NCI-H1048 (cell line): ENCODE data around the gene AZIN2.
A peak's percentile ranks its signal among the peaks of the same experiment; 100 is the strongest.
"Not testable (repeated sequence)": the region's sequence is repeated elsewhere in the genome, so short reads cannot be mapped to it uniquely, and the experiment has no call there.

Experiments
- DNase-seq: peaks from one replicate; lab custom pipeline; 2025; lab: John Stamatoyannopoulos, UW

Gene AZIN2

GRCh38 chr1:33080885-33081553, at the start of gene AZIN2:
Gene AZIN2, plus strand, starts transcription at chr1:33081153. Its CDS starts 1,097 bp downstream, at chr1:33082250.
- DNase-seq, result peak; percentile 88

GRCh38 chr1:33031506-33031905, 49.4 kb upstream of the AZIN2 start:
- no peak for DNase-seq

- DNase-seq, result no peak
Observed at GRCh38 chr1:33032126-33032869, 48.7 kb upstream of the AZIN2 start.

- DNase-seq, result no peak
Observed at GRCh38 chr1:33036051-33036525, 44.9 kb upstream of the AZIN2 start.

GRCh38 chr1:33036526-33037503, 44.1 kb upstream of the AZIN2 start, which contains the start of gene AK2:
Gene AK2, minus strand, starts transcription at chr1:33036883. Its CDS starts 55 bp downstream, at chr1:33036828.
- DNase-seq, result peak; percentile 94

GRCh38 chr1:33039840-33040239, 41.1 kb upstream of the AZIN2 start:
- DNase-seq, result no peak

- DNase-seq, result no peak
Observed at GRCh38 chr1:33041026-33041425, 39.9 kb upstream of the AZIN2 start.

GRCh38 chr1:33042831-33043230, 38.1 kb upstream of the AZIN2 start:
- DNase-seq, result no peak

GRCh38 chr1:33043267-33044092, 37.5 kb upstream of the AZIN2 start:
- DNase-seq, result no peak

- no peak for DNase-seq
Observed at GRCh38 chr1:33045246-33045645, 35.7 kb upstream of the AZIN2 start.

GRCh38 chr1:33045814-33046213, 35.1 kb upstream of the AZIN2 start:
- no peak for DNase-seq

GRCh38 chr1:33046234-33046633, 34.7 kb upstream of the AZIN2 start:
- not testable (repeated sequence) for DNase-seq

GRCh38 chr1:33047290-33047689, 33.7 kb upstream of the AZIN2 start:
- no peak for DNase-seq

- DNase-seq, result no peak
Observed at GRCh38 chr1:33047839-33048305, 33.1 kb upstream of the AZIN2 start.

- DNase-seq, result no peak
Observed at GRCh38 chr1:33048426-33048825, 32.5 kb upstream of the AZIN2 start.

- no peak for DNase-seq
Observed at GRCh38 chr1:33049371-33049770, 31.6 kb upstream of the AZIN2 start.

- DNase-seq, result no peak
Observed at GRCh38 chr1:33050221-33051076, 30.5 kb upstream of the AZIN2 start.

GRCh38 chr1:33055210-33056008, 25.5 kb upstream of the AZIN2 start:
- no peak for DNase-seq

- no peak for DNase-seq
Observed at GRCh38 chr1:33056426-33056825, 24.5 kb upstream of the AZIN2 start.
